Endothelial cell of umbilical vein (primary cell): ENCODE results near the gene APOBEC2.

Experiments used
- CTCF ChIP-seq, 2 donors: IDR thresholded peaks; 1 replicate in 1 of 2; 2 replicates in 1 of 2; pipeline ENCODE4 v1.5.1; 2011; ENCODE audit warnings: low read length in 2 of 2, mild to moderate bottlenecking in 2 of 2, moderate library complexity in 2 of 2, control low read depth in 1 of 2, inconsistent platforms in 1 of 2, low read depth in 1 of 2; ENCODE audit not compliant: insufficient read depth in 1 of 2; ENCODE audit errors: extremely low read depth in 1 of 2
- EZH2 ChIP-seq: IDR thresholded peaks from 2 replicates; pipeline ENCODE4 v1.6.1; 2012; ENCODE audit warnings: borderline replicate concordance, low read depth, mild to moderate bottlenecking, moderate library complexity, low read length, inconsistent platforms; ENCODE audit not compliant: severe bottlenecking
- GATA2 ChIP-seq: IDR thresholded peaks from 2 replicates; pipeline ENCODE4 v1.7.0; 2011; ENCODE audit warnings: low read depth, mild to moderate bottlenecking, moderate library complexity, mixed read lengths, low read length; ENCODE audit not compliant: insufficient read length, insufficient read depth
- JUN ChIP-seq: IDR thresholded peaks from 2 replicates; pipeline ENCODE4 v1.6.1; 2011; ENCODE audit warnings: borderline replicate concordance, low read depth; ENCODE audit not compliant: insufficient read length, insufficient read depth
- MYC ChIP-seq: IDR thresholded peaks from one replicate; pipeline ENCODE4 v1.6.1; 2011; ENCODE audit warnings: mild to moderate bottlenecking, low read depth, low read length
- POLR2A ChIP-seq: IDR thresholded peaks from 2 replicates; pipeline ENCODE4 v1.6.1; 2012; ENCODE audit warnings: low read depth, mild to moderate bottlenecking, control low read depth, low read length
- POLR2AphosphoS5 ChIP-seq: IDR thresholded peaks from 2 replicates; pipeline ENCODE4 v1.6.1; 2012; ENCODE audit warnings: low read depth, mild to moderate bottlenecking, control low read depth, low read length, moderate library complexity; ENCODE audit not compliant: insufficient read depth
- TF ChIP-seq, protein P1 (sequence below): IDR thresholded peaks from 2 replicates; pipeline ENCODE4 v1.6.1; 2011; ENCODE audit not compliant: insufficient read depth, insufficient read length

- TF ChIP-seq POLR2A: no peak
- no peak for TF ChIP-seq CTCF (IDR thresholded peaks at IDR 0.05; ENCODE audit: extremely low read depth in 1 of 2, insufficient read depth in 1 of 2, low read depth in 1 of 2, low read length in 2 of 2)
- TF ChIP-seq EZH2: no peak
- TF ChIP-seq GATA2: no peak
- TF ChIP-seq JUN: no peak
- TF ChIP-seq, protein P1, sequence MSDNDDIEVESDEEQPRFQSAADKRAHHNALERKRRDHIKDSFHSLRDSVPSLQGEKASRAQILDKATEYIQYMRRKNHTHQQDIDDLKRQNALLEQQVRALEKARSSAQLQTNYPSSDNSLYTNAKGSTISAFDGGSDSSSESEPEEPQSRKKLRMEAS: no peak
- no peak for TF ChIP-seq POLR2AphosphoS5
- TF ChIP-seq MYC: no peak
Observed at GRCh38 chr6:41049955-41050354, 3.0 kb upstream of the APOBEC2 start.
